OCI-LY1 (cell line): ENCODE results near the gene SAFB.

Source experiments
- CTCF ChIP-seq: fragments of 200-600 bp; sonication (generic), shearing (Covaris generic); IDR thresholded peaks from 2 replicates; pipeline ENCODE4 v1.5.1; 2017; ENCODE audit warnings: mild to moderate bottlenecking, antibody characterized with exemption, low read length, moderate library complexity, mixed read lengths
- EZH2 ChIP-seq: fragments of 200-600 bp; sonication (generic), shearing (Covaris generic); IDR thresholded peaks from 2 replicates; pipeline ENCODE4 v1.8.0; 2017; ENCODE audit warnings: borderline replicate concordance, mixed run types, mild to moderate bottlenecking, antibody characterized with exemption, low read length, moderate library complexity, mixed read lengths

DNA sequence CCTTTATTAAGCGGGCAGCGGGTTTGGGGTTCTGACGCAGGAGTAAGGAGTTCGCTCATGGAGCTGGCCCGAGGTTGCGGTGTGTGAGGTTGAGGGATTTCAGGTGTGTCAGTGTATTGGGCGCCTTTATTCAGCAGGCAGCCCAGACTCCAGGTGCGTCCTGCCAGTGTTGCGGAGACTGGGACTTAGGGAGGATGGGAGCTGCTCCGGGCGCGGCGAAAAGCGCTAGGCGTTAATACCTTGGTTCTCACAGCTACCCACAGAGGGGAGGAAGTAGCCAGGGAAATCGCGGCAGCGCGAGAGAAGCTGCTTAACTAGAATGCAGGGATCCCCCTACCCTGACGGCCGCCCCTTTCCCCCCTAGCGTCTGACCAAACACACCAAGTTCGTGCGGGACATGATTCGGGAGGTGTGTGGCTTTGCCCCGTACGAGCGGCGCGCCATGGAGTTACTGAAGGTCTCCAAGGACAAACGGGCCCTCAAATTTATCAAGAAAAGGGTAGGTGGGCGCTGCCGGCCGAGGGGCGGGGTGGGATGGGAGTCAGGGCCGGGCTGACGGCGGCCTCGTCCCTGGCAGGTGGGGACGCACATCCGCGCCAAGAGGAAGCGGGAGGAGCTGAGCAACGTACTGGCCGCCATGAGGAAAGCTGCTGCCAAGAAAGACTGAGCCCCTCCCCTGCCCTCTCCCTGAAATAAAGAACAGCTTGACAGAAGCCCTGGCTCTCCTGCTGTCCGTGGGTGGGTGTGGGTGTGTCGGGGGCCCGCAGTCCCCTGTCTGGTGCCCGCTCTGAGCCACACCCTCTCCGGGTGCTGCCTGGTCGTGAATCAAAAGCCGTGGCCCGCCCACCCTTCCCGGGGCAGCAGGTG is 68.3 kb downstream of the SAFB start:
- TF ChIP-seq CTCF (no peak), EZH2 (no peak)
